ENCODE data around the gene GBF1.

GBF1 gene

GRCh38 chr10:102413806-102414561, 168.7 kb downstream of the GBF1 start:
- H3K9me3 Mint-ChIP-seq = no peaks in the 10 kb centered on the region
- H3K4me1 Mint-ChIP-seq = peaks cover 51% of the 10 kb centered on the region
- ATAC-seq = no peak
- no peaks in the 10 kb centered on the region for H3K36me3 Mint-ChIP-seq
- peaks cover 87% of the 10 kb centered on the region for H3K27me3 Mint-ChIP-seq
- no peak overlapping the region for H3K27ac Mint-ChIP-seq
- no peak overlapping the region for H3K4me3 Mint-ChIP-seq

- Mint-ChIP-seq H3K36me3 (no peaks in the 10 kb centered on the region), H3K4me3 (no peak overlapping the region), H3K4me1 (peaks cover 53% of the 10 kb centered on the region), H3K9me3 (no peaks in the 10 kb centered on the region), H3K27ac (no peak overlapping the region), H3K27me3 (peaks cover 86% of the 10 kb centered on the region)
- ATAC-seq = no peak
These were observed 169.4 kb downstream of the GBF1 start for GRCh38 chr10:102414749-102415148.

- no peak for ATAC-seq
- Mint-ChIP-seq H3K4me3 (no peak overlapping the region), H3K36me3 (no peaks in the 10 kb centered on the region), H3K4me1 (peaks cover 52% of the 10 kb centered on the region), H3K9me3 (no peaks in the 10 kb centered on the region), H3K27ac (no peak overlapping the region), H3K27me3 (peaks cover 73% of the 10 kb centered on the region)
These were observed 171.0 kb downstream of the GBF1 start for GRCh38 chr10:102416283-102416682.

- Mint-ChIP-seq H3K36me3 (no peaks in the 10 kb centered on the region), H3K9me3 (no peaks in the 10 kb centered on the region), H3K4me1 (peaks cover 47% of the 10 kb centered on the region), H3K27me3 (peaks cover 69% of the 10 kb centered on the region), H3K4me3 (no peak overlapping the region), H3K27ac (no peak overlapping the region)
- ATAC-seq = no peak
These were observed 171.4 kb downstream of the GBF1 start for GRCh38 chr10:102416695-102417094.

- no peak for ATAC-seq
- Mint-ChIP-seq H3K4me1 (peaks cover 53% of the 10 kb centered on the region), H3K27ac (peak within 1 kb of the TSS; percentile 84), H3K27me3 (peaks cover 57% of the 10 kb centered on the region), H3K9me3 (no peaks in the 10 kb centered on the region), H3K36me3 (peaks cover 5% of the 10 kb centered on the region), H3K4me3 (peak within 1 kb of the TSS; percentile 98)
These were observed 173.4 kb downstream of the GBF1 start, which contains the start of gene PSD for GRCh38 chr10:102418622-102419268. TSS of gene PSD (minus strand) at chr10:102418785. CDS start at chr10:102417038, 1,747 bp downstream.

GRCh38 chr10:102419269-102420180, 174.2 kb downstream of the GBF1 start:
- ATAC-seq = no peak
- Mint-ChIP-seq H3K27me3 (peaks cover 50% of the 10 kb centered on the region), H3K4me3 (peak overlapping the region; percentile 98), H3K27ac (peak overlapping the region; percentile 84), H3K9me3 (no peaks in the 10 kb centered on the region), H3K4me1 (peaks cover 50% of the 10 kb centered on the region), H3K36me3 (peaks cover 5% of the 10 kb centered on the region)

GRCh38 chr10:102420181-102420713, 174.9 kb downstream of the GBF1 start:
- peaks cover 42% of the 10 kb centered on the region for H3K27me3 Mint-ChIP-seq
- H3K4me1 Mint-ChIP-seq = peaks cover 46% of the 10 kb centered on the region
- no peaks in the 10 kb centered on the region for H3K9me3 Mint-ChIP-seq
- peak overlapping the region; percentile 98 for H3K4me3 Mint-ChIP-seq
- peaks cover 5% of the 10 kb centered on the region for H3K36me3 Mint-ChIP-seq
- peak overlapping the region; percentile 84 for H3K27ac Mint-ChIP-seq
- no peak for ATAC-seq

- no peaks in the 10 kb centered on the region for H3K9me3 Mint-ChIP-seq
- peaks cover 49% of the 10 kb centered on the region for H3K4me1 Mint-ChIP-seq
- H3K27me3 Mint-ChIP-seq = peaks cover 36% of the 10 kb centered on the region
- peak within 1 kb of the TSS; percentile 84 for H3K27ac Mint-ChIP-seq
- peak; percentile 87 for ATAC-seq
- peak within 1 kb of the TSS; percentile 98 for H3K4me3 Mint-ChIP-seq
- H3K36me3 Mint-ChIP-seq = peaks cover 10% of the 10 kb centered on the region
These were observed 175.6 kb downstream of the GBF1 start, which contains the start of gene FBXL15 for GRCh38 chr10:102420714-102421506. TSS of gene FBXL15 (plus strand) at chr10:102420836. CDS start at chr10:102421130, 294 bp downstream.

- Mint-ChIP-seq H3K36me3 (peaks cover 15% of the 10 kb centered on the region), H3K9me3 (no peaks in the 10 kb centered on the region), H3K4me3 (peak overlapping the region; percentile 98), H3K4me1 (peaks cover 54% of the 10 kb centered on the region), H3K27ac (peak overlapping the region; percentile 84), H3K27me3 (peaks cover 31% of the 10 kb centered on the region)
- no peak for ATAC-seq
These were observed 176.1 kb downstream of the GBF1 start for GRCh38 chr10:102421507-102421756.

GRCh38 chr10:102421757-102422512, 176.6 kb downstream of the GBF1 start:
- H3K4me1 Mint-ChIP-seq = peaks cover 58% of the 10 kb centered on the region
- peaks cover 26% of the 10 kb centered on the region for H3K27me3 Mint-ChIP-seq
- peak overlapping the region; percentile 98 for H3K4me3 Mint-ChIP-seq
- peak overlapping the region; percentile 84 for H3K27ac Mint-ChIP-seq
- H3K9me3 Mint-ChIP-seq = no peaks in the 10 kb centered on the region
- ATAC-seq = peak; percentile 13
- peaks cover 18% of the 10 kb centered on the region for H3K36me3 Mint-ChIP-seq

GRCh38 chr10:102422545-102423129, 177.3 kb downstream of the GBF1 start:
- peak; percentile 52 for ATAC-seq
- H3K9me3 Mint-ChIP-seq = no peaks in the 10 kb centered on the region
- H3K4me1 Mint-ChIP-seq = peaks cover 64% of the 10 kb centered on the region
- peaks cover 19% of the 10 kb centered on the region for H3K27me3 Mint-ChIP-seq
- peak overlapping the region; percentile 98 for H3K4me3 Mint-ChIP-seq
- peaks cover 25% of the 10 kb centered on the region for H3K36me3 Mint-ChIP-seq
- H3K27ac Mint-ChIP-seq = peak overlapping the region; percentile 84

- peaks cover 27% of the 10 kb centered on the region for H3K36me3 Mint-ChIP-seq
- no peak overlapping the region for H3K4me3 Mint-ChIP-seq
- peaks cover 10% of the 10 kb centered on the region for H3K27me3 Mint-ChIP-seq
- no peaks in the 10 kb centered on the region for H3K9me3 Mint-ChIP-seq
- H3K27ac Mint-ChIP-seq = no peak overlapping the region
- ATAC-seq = no peak
- peaks cover 61% of the 10 kb centered on the region for H3K4me1 Mint-ChIP-seq
These were observed 178.1 kb downstream of the GBF1 start for GRCh38 chr10:102423372-102423968.

GRCh38 chr10:102424145-102424544, 178.8 kb downstream of the GBF1 start:
- ATAC-seq = no peak

More at GRCh38 chr10:102424145-102424544, 178.8 kb downstream of the GBF1 start:
- H3K36me3 Mint-ChIP-seq = peaks cover 27% of the 10 kb centered on the region
- H3K27ac Mint-ChIP-seq = no peak overlapping the region
- peaks cover 4% of the 10 kb centered on the region for H3K27me3 Mint-ChIP-seq
- H3K9me3 Mint-ChIP-seq = no peaks in the 10 kb centered on the region
- H3K4me3 Mint-ChIP-seq = no peak overlapping the region
- H3K4me1 Mint-ChIP-seq = peaks cover 57% of the 10 kb centered on the region

All from stimulated activated memory B cell treated with anti-CD40 and anti-IgM and Interleukin-4, amounts not matched to agents 10 μg/mL and 1 μg/mL and 100 μg/mL, for 72 hours (primary cell).